HG03342 (cell line): ENCODE measurements around the gene HSPA14.
"Not testable (repeated sequence)": the region's sequence is repeated elsewhere in the genome, so short reads cannot be mapped to it uniquely, and the experiment has no call there.

ENCODE experiments used
- ATAC-seq: cut with Tn5 transposase; IDR thresholded peaks from one replicate; pipeline ENCODE4 v1.9.1; 2021; ENCODE audit warnings: mild to moderate bottlenecking, moderate library complexity; ENCODE audit not compliant: unreplicated experiment

HSPA14 gene, protein sequence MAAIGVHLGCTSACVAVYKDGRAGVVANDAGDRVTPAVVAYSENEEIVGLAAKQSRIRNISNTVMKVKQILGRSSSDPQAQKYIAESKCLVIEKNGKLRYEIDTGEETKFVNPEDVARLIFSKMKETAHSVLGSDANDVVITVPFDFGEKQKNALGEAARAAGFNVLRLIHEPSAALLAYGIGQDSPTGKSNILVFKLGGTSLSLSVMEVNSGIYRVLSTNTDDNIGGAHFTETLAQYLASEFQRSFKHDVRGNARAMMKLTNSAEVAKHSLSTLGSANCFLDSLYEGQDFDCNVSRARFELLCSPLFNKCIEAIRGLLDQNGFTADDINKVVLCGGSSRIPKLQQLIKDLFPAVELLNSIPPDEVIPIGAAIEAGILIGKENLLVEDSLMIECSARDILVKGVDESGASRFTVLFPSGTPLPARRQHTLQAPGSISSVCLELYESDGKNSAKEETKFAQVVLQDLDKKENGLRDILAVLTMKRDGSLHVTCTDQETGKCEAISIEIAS

DNA sequence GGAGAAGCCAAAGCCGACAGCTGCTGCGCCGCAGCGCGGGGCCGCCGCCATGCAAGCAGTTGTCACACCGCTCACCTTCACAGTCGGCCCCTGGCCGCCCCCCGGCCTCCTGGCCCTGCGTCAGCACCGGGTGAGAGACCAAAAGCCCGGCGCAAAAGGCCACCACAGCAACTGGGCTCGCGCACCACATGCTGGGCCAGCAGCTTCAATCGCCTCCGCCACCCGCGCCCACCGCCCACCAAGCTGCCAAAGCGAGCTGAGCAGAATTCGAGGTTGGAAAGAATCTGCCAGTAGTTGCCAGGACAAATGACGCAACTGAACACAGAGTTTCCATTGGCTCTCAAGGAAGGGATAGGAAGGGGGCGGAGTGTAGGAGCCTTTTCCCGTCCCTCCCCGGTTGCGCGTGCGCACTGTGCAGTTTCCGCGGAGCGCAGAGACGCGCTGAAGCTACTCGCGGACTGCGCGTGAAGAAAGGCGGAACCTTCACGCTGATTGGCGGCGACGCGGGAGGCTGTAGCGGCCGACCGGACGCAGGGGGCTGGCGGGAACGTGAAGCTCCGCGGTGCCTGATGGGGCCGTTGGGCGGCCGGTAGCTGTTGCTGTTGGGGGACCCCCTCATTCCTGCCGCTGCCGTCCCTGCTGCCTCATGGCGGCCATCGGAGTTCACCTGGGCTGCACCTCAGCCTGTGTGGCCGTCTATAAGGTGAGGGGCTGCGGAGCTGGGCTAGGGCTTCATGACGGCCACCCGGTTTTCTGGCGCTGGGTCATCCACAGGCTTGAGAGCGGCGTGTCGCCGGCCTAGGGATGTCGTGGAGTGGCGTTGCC is at the start of gene HSPA14, which contains the start of the genes CDNF and MSANTD7:
Gene HSPA14, plus strand, starts transcription at position 550 of the 825 bp plus-strand sequence. Its CDS starts 97 bp downstream, at position 647.
Gene CDNF, minus strand, starts transcription at position 281 of the 825 bp plus-strand sequence. Its CDS starts 91 bp downstream, at position 190.
Gene MSANTD7, plus strand, starts transcription at position 550 of the 825 bp plus-strand sequence. CDS start 3,979 bp downstream, outside the sequence.
- peak; percentile 93 for ATAC-seq

DNA sequence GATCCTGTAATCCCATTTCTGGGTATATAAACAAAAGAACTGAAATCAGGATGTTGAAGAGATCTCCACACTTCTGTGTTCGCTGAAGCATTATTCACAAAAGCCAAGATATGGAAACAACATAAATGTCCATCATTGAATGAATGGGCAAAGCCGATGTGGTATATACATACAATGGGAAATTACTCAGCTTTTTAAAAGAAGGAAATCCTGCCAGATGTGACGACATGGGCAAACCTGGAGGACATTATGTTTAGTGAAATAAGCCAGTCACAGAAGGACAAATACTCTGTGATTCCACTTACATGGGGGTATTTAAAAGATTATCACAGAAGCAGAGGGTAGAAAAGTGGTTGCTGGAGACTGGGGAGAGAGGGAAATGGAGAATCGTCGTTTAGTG is 39.5 kb upstream of the HSPA14 start:
- ATAC-seq, result no peak

DNA sequence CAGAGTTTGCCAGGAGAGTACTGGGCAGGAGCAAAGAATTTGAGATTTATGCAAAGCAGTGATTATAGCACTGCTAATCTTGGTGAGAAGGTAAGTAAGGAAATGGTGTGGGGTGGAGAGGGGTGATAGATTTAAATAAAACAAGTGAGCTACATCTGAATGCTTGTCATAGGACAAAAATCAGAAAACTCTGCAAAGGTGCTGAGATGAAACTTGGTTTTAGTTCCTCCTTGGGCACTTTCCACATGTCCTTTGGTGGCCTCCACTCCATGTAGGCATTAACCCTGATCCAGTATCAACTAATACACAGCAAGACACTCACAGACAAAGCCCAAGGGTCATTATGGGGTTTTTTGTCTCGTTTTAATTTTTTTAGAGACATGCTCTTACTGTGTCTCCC is 37.7 kb upstream of the HSPA14 start:
- ATAC-seq, result no peak

DNA sequence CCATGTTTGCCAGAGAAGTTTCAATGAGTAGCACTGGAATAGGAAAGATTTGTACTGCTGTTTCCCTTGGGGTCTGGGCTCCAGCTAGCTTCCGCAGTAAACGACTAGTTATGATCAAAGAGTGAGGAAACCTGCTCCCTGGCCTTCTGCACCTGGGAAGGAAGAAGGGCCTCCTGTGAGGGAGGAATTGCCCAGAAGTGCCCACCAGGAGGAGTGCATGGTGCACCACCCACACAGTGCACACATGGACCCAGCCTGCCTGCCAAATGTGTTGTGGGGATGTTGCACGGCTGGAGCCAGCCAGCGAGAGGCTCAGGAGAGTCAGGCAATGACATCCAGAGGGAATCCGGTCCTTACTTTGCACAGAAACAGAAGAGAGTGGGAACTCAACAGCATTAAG is 36.4 kb upstream of the HSPA14 start:
- no peak for ATAC-seq

DNA sequence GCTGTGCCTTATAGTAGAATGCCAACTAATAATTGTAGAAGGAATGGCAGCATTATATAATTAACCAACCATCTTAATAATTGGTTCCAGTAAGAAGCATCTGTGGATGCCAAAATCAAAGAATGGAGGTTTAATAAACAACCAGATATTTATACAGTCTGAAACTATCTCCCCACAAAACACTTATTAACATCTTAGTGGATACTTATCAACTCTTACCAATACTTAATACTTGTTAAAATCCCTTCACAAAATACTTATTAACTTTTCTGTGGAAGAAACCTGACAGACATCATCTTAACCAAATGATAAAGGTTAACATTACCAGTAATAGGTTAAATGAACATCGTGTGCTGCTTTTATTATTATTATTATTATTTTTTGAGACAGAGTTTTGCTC is 34.3 kb upstream of the HSPA14 start:
- ATAC-seq, result no peak

DNA sequence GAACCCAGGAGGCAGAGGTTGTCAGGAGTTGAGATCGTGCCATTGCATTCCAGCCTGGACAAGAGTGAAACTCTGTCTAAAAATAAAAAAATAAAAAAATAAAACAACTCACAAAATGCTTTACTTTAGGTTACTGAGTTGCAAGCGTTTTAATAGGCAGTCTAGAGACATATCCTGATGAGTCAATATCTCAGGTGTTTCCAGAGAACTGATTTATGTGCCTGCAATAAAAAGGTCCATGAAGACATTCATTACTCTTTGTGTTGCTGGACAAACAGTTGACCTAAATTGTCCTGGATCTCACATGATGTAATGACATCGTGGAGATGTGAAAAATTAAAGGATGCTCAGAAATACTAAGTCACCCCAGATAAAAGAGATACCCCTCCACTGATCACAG is 31.8 kb upstream of the HSPA14 start:
- no peak for ATAC-seq

DNA sequence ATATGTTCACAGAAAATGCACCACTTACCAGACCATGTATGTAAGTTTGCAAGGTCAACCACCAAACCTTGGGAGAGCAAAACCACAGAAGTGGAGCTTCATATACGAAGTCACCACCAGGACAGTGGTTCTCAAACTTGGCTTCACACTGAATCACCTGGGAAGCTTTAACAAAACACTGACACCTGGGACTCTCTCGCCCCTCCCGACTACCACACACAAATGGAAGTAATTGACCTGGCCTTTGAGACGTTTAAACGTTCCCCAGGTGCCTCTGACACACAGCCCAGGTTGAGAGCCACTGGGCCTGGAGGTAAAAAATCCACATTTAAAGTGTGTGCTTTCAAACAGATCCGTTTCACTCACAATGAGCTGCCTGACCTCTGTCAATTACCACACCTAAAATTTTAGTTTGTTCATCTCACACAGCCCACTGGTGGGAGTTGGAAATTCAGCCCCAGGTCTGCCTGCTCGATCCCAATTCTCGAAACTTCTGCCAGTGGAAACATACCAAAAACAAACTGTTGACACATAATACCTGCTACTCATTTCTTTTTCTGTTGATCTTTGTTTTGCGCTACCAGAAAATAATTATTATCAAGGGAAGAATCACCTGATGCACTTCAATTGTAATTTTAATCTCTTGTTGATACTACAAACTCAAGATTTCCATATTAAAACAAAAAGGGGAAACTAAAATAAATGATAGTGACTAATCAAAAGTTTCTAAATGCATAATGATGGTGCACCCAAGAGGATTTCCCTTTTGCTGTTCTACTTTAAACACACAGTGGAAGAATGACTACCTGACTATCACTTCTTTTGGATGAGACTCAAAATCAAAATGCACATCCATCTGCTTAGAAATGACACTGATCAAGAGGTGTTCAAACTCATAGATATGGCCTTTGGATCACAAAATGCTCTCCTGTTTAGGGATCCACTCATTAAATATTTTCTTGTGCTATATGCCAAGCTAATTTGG is 26.8 kb upstream of the HSPA14 start:
- ATAC-seq, result no peak

DNA sequence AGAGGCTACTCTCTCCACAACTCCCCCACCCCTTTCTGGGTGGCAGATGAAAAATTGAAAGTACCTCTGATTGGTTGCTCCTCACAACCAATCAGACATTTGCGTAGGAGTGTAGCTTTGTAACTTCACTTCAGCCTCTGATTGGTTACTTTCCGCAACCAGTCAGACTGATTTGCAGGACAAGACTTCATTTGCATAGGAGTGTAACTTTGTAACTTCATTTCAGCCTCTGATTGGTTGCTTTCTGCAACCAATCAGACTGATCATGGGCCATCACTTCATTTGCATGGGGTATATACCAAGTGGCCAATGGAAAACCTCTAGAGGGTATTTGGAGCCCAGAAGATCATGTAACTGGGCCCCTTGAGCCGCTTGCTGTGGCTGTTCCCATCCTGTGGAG is 25.8 kb upstream of the HSPA14 start:
- ATAC-seq, result no peak

DNA sequence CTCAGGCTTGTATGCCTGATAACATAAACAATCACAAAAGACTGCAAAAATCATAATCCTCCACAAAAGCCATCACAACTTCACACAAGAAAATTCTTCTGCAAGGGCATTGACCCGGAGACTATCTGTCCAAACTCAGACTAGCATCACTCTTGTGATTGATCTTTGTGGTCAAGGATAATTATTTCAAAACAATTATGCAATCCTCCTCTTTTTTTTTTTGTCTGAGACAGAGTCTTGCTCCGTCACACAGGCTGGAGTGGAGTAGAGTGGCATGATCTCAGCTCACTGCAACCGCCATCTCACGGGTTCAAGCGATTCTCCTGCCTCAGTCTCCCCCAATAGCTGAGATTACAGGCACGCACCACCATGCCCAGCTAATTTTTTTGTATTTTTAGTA is 22.4 kb upstream of the HSPA14 start:
- ATAC-seq, result no peak

DNA sequence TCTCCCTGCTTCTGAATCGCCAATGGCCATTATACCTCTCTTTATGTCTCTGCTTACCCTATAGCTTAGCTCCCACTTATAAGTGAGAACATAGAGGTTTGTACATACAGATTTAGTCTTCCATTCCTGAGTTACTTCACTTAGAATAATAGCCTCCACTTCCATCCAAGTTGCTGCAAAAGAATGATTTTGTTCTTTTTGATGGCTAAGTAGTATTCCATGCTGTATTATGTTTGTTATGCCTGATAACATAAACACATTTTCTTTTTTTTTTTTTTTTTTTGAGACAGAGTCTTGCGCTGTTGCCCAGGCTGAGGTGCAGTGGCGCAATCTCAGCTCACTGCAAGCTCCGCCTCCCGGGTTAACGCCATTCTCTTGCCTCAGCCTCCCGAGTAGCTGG is 21.4 kb upstream of the HSPA14 start:
- ATAC-seq, result not testable (repeated sequence)

DNA sequence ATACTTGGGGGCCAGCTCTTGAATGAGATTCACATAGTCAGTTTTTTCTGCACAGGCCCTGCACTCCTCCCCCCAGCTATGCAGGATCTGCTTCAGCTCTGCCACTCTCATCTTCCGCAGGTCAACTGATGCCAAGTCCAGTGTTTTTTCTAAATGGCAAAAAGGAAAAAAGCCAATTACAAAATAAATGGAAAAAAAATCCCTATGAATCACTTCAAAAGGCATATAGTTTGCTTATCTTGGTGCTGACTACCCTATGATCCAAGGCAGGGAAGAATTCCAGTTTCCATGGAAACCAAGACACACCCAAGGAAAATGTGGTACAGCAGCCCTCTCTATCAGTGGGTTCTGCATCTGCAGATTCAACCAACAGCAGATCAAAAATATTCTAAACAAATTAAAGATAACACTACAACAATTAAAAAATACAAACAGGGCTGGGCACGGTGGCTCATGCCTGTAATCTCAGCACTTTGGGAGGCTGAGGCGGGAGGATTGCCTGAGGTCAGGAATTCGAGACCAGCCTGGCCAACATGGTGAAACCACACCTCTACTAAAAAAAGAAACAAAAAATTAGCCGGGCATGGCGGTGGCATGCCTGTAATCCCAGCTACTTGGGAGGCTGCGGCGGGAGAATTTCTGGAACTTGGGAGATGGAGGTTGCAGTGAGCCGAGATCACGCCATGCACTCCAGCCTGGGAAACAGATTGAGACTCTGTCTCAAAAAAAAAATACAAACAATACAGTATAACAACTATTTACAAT is 17.9 kb upstream of the HSPA14 start:
- no peak for ATAC-seq

DNA sequence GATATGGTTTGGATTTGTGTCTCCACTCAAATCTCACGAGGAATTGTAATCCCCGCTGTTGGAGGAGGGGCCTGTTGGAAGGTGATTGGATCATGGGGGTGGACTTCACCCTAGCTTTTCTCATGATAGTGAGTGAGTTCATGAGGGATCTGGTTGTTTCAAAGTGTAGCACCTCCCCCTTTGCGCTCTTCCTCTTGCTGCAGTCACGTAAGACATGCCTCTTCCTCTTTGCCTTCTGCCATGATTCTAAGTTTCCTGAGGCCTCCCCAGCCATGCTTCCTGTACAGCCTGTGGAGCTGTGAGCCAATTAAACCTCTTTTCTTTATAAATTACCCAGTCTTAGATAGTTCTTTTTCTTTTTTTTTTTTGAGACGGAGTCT is 17.3 kb upstream of the HSPA14 start:
- ATAC-seq, result no peak

DNA sequence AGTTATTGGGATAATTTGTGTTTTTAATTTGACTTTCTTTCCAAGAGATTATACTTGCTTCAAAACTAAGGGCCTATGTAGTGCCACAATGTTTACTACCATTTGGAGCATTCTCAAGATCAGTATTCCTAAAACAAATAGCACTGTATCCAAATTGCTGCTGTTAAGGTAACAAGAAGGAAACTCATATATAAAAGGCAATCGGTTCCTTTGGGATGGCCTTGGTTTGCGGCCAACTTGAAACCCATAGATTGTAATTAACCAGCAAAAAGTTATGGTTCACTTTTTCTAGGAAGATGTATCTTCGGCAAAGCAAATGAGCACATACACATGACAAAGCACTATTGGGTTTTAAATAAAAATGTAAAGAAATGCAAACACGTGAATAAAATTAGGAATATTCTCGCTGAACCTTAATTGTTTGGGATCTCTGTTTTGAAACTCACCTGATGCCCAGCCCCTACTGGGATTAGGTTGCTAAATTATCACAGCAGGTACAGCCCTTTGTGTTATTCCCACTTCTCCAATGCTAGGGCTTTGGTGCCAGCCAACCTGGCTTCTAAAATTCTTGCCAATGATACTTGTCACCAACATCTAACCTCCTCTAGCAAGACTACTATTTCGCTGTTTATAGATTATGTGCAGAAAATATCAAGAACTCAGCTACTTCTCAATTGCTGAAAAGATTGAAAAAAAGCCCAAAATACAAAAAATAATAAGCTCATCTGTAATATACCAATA is 16.3 kb upstream of the HSPA14 start:
- no peak for ATAC-seq

DNA sequence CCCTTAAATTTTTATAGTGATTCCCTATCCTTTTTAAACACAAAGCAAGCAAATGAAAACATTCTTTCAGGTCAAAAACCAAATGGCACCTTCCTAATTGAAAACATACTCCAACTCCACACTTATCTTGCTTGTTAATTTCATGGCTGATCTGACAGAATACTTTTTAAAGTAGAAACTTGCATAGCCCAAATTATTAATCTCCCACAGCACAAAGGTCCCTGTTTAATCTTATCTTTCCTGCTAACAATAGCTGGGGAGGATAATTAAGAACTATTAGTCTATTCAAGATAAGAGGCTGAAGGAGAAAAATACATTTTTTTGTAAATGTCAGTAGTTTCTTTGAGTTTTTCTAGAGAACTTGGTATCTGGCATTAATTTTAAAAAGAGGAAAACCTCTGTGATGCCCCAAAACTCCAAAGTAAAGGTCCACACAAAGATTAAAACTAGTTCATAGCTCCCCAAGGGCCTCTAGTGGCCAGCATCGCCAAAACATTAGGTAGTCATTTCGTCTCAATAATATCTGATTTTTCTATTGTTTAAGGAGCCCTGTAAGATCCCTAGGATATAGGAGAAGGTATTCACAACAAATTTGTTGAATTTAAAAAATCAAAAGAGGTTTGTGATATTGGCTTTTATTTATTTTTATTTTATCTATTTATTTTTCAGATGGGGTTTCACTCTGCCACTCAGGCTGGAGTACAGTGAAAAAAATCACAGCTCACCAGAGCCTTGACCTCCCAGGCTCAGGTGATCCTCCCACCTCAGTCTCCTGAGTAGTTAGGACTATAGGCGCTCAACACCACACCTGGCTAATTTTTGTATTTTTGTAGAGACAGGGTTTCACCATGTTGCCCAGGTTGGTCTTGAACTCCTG is 15.0 kb upstream of the HSPA14 start:
- no peak for ATAC-seq

DNA sequence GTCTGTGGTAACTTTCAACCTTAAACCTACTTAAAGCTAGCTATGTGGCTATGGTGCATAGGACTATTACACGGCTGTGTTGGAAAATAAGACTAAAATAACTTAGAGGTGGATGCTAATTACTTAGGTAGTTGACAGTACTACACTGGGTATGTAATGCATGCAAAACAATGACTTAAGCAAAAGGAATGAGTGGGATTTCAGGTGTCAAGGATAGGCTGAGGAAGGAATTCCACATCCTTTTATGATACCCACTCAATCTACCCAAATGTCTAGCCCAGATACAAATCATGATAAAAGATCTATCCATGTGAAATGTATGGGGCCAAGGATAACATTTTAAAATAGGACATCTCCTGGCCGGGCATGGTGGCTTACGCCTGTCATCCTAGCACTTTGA is 14.1 kb upstream of the HSPA14 start:
- ATAC-seq, result no peak

DNA sequence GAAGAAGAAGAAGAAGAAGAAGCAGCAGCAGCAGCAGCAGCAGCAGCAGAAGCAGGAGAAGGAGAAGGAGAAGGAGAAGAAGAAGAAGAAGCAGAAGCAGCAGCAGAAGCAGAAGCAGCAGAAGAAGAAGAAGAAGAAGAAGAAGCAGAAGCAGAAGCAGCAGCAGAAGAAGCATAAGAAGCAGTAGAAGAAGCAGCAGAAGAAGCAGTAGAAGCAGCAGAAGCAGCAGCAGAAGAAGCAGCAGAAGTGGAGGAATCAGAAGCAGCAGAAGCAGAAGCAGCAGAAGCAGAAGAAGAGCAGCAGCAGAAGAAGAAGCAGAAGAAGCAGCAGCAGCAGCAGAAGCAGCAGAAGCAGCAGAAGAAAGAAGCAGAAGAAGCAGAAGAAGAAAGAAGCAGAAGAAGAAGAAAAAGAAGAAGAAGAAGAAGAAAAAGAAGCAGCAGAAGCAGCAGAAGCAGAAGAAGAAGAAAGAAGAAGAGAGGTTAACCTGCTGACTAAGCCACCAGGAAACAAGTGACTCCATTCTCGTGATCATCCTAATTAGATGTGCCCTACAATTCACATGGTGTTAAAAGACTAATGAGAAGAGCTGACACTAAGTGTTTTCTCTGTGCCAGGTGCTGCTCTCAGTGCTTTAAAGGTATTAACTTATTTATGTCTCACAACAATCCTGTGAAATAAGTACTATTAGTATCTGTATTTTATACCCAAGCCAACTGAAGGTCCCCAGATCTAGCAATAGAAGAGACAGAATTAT is 11.9 kb upstream of the HSPA14 start:
- no peak for ATAC-seq

DNA sequence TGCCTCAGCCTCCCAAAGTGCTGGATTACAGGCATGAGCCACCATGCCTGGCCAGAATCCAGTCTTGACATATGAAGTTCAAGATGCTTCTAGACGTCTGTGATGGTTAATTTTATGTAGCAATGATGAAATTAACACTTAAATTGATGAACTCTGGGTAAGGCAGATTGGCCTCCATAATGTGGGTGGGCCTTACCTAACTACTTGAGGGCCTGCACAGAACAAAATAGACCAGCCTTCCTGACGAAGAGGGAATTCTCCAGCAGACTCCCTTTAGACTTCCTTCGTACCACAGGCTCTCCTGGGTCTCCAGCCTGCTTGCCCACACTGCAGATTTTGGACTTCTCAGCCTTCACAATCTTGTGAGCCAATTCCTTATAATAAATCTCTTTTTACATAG is 5.0 kb upstream of the HSPA14 start:
- ATAC-seq, result no peak
